GM13977 (cell line): ENCODE data around the gene CDC14A.

Experiments used
- DNase-seq: peaks from one replicate; pipeline ENCODE4 v3.0.0; 2012; ENCODE audit warnings: low spot score
- CTCF ChIP-seq: IDR thresholded peaks from 2 replicates; pipeline ENCODE4 v1.5.1; 2012; ENCODE audit warnings: mild to moderate bottlenecking, control low read depth; ENCODE audit not compliant: insufficient read depth; ENCODE audit errors: extremely low read depth, missing control alignments
- in situ Hi-C: fragments of 300-500 bp; cut with MboI; formaldehyde crosslinking; loops from one replicate; pipeline ENCODE4 v1.12.0; 2022; ENCODE audit warnings: low sequenced_read_pairs, low pct_unique_long_range_greater_than_20kb, mixed read lengths, inconsistent platforms; ENCODE audit not compliant: unreplicated experiment

CDC14A gene

GRCh38 chr1:100530141-100530540 lies 177.8 kb downstream of the CDC14A start:
- no peak for TF ChIP-seq CTCF
- DNase-seq: no peak
- in situ Hi-C loops: no loop called here

- TF ChIP-seq CTCF: no peak
- in situ Hi-C loops: no loop called here
- peak; percentile 36 for DNase-seq
These were observed 178.7 kb downstream of the CDC14A start for GRCh38 chr1:100530880-100531487.

GRCh38 chr1:100532645-100533044 lies 180.3 kb downstream of the CDC14A start:
- no peak for DNase-seq
- no peak for TF ChIP-seq CTCF
- in situ Hi-C loops: no loop called here

- TF ChIP-seq CTCF: no peak
- in situ Hi-C loops: no loop called here
- DNase-seq: no peak
These were observed 183.0 kb downstream of the CDC14A start for GRCh38 chr1:100535264-100535663.

GRCh38 chr1:100536031-100536430 lies 183.7 kb downstream of the CDC14A start:
- in situ Hi-C loops: no loop called here
- no peak for TF ChIP-seq CTCF
- DNase-seq: peak; percentile 85

GRCh38 chr1:100538913-100539835 lies 186.9 kb downstream of the CDC14A start:
- TF ChIP-seq CTCF: peak; percentile 0
- peak; percentile 53 for DNase-seq
- in situ Hi-C loops: no loop called here
